ENCODE data around the gene TTLL9. TPM values are rescaled to one million over a fixed set of nuclear protein-coding genes. Genes with fewer than 3 reads are reported as not detected.

Gene TTLL9
- polyA plus RNA-seq, 1 donor from 2014 or later: 8.0 TPM

GRCh38 chr20:31843881-31844280 is 26.6 kb upstream of the TTLL9 start:
- Histone ChIP-seq H3K4me3 (ENCODE audit: low read length) (no peak overlapping the region), H3K4me2 (ENCODE audit: low read length) (no peak overlapping the region), H3F3A (ENCODE audit: insufficient read depth, low read length, poor library complexity, severe bottlenecking) (no peaks in the 10 kb centered on the region), H3K9ac (ENCODE audit: low read length) (no peak overlapping the region), H3K27ac (ENCODE audit: low read length) (no peak overlapping the region), H3K9me3 (ENCODE audit: low read length) (no peaks in the 10 kb centered on the region), H2AFZ (ENCODE audit: low read depth, low read length) (no peak overlapping the region), H4K20me1 (ENCODE audit: insufficient read depth) (no peaks in the 10 kb centered on the region), H3K27me3 (ENCODE audit: insufficient read depth, low read depth, low read length) (no peaks in the 10 kb centered on the region), H3K9me2 (ENCODE audit: insufficient read depth, low read length) (no peaks in the 10 kb centered on the region), H3K79me2 (replicated peaks; ENCODE audit: insufficient read depth, low read length) (no peaks in the 10 kb centered on the region), H3K36me3 (ENCODE audit: insufficient read depth, low read length) (no peaks in the 10 kb centered on the region)
- TF ChIP-seq SMC3 (conservative IDR thresholded peaks at IDR 0.05; ENCODE audit: poor library complexity): no peak
- no peak for TF ChIP-seq TAF1 (IDR thresholded peaks at IDR 0.05; ENCODE audit: low read depth)
- no peak for TF ChIP-seq EP300 (conservative IDR thresholded peaks at IDR 0.05; ENCODE audit: poor library complexity, severe bottlenecking)
- no peak for TF ChIP-seq RAD21 (conservative IDR thresholded peaks at IDR 0.05)
- TF ChIP-seq POLR2AphosphoS5 (IDR thresholded peaks at IDR 0.05): no peak
- TF ChIP-seq CTCF (IDR thresholded peaks at IDR 0.05; ENCODE audit: poor library complexity, severe bottlenecking): no peak
- TF ChIP-seq EZH2 (IDR thresholded peaks at IDR 0.05; ENCODE audit: borderline replicate concordance, insufficient read depth, low read length, poor library complexity, severe bottlenecking): no peak
- no peak for TF ChIP-seq MXI1 (conservative IDR thresholded peaks at IDR 0.05; ENCODE audit: poor library complexity, severe bottlenecking)
- TF ChIP-seq REST (IDR thresholded peaks at IDR 0.05; ENCODE audit: borderline replicate concordance): no peak

- no peaks in the 10 kb centered on the region for H3K79me2 ChIP-seq (replicated peaks; ENCODE audit: insufficient read depth, low read length)
- no peaks in the 10 kb centered on the region for H3K9me3 ChIP-seq (ENCODE audit: low read length)
- H3K36me3 ChIP-seq (ENCODE audit: insufficient read depth, low read length): no peaks in the 10 kb centered on the region
- no peak overlapping the region for H3K4me3 ChIP-seq (ENCODE audit: low read length)
- H3K9me2 ChIP-seq (ENCODE audit: insufficient read depth, low read length): no peaks in the 10 kb centered on the region
- H3K27ac ChIP-seq (ENCODE audit: low read length): no peak overlapping the region
- H3K4me2 ChIP-seq (ENCODE audit: low read length): no peak overlapping the region
- no peak overlapping the region for H2AFZ ChIP-seq (ENCODE audit: low read depth, low read length)
- no peak overlapping the region for H3K9ac ChIP-seq (ENCODE audit: low read length)
- H3F3A ChIP-seq (ENCODE audit: insufficient read depth, low read length, poor library complexity, severe bottlenecking): no peaks in the 10 kb centered on the region
- no peaks in the 10 kb centered on the region for H4K20me1 ChIP-seq (ENCODE audit: insufficient read depth)
- no peak for TF ChIP-seq CTCF (IDR thresholded peaks at IDR 0.05; ENCODE audit: poor library complexity, severe bottlenecking)
- peaks cover 6% of the 10 kb centered on the region for H3K27me3 ChIP-seq (ENCODE audit: insufficient read depth, low read depth, low read length)
Observed at GRCh38 chr20:31844737-31845299, 25.6 kb upstream of the TTLL9 start.

Measured in neural cell (in vitro differentiated cells).